Measurements from ENCODE around the gene NXN.

DNA sequence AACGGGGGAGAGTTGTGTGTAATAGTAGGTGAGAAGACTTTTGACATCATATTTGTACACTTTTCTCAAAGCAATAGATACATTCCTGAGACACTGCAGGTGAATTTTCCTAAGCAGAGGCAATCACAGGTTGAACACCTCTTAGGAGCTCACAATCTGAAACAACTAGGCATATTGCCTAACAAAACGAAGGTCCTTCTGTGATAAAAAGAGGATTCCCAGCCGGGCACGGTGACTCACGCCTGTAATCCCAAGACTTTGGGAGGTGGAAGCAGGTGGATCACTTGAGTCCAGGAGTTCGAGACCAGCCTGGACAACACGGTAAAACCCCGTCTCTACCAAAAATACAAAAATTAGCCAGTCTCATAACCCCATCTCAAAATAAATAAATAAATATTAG lies 17.4 kb downstream of the NXN start:
- TF ChIP-seq POLR2AphosphoS5 (IDR thresholded peaks at IDR 0.05; ENCODE audit: low read depth) (no peak), SPI1 (IDR thresholded peaks at IDR 0.05; ENCODE audit: borderline replicate concordance, low read depth) (no peak), GABPA (IDR thresholded peaks at IDR 0.05; ENCODE audit: low read depth) (no peak)
- TF ChIP-seq, protein P1, sequence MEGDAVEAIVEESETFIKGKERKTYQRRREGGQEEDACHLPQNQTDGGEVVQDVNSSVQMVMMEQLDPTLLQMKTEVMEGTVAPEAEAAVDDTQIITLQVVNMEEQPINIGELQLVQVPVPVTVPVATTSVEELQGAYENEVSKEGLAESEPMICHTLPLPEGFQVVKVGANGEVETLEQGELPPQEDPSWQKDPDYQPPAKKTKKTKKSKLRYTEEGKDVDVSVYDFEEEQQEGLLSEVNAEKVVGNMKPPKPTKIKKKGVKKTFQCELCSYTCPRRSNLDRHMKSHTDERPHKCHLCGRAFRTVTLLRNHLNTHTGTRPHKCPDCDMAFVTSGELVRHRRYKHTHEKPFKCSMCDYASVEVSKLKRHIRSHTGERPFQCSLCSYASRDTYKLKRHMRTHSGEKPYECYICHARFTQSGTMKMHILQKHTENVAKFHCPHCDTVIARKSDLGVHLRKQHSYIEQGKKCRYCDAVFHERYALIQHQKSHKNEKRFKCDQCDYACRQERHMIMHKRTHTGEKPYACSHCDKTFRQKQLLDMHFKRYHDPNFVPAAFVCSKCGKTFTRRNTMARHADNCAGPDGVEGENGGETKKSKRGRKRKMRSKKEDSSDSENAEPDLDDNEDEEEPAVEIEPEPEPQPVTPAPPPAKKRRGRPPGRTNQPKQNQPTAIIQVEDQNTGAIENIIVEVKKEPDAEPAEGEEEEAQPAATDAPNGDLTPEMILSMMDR (IDR thresholded peaks at IDR 0.05; ENCODE audit: insufficient read depth, low read length) = no peak
- TF ChIP-seq, protein P2, sequence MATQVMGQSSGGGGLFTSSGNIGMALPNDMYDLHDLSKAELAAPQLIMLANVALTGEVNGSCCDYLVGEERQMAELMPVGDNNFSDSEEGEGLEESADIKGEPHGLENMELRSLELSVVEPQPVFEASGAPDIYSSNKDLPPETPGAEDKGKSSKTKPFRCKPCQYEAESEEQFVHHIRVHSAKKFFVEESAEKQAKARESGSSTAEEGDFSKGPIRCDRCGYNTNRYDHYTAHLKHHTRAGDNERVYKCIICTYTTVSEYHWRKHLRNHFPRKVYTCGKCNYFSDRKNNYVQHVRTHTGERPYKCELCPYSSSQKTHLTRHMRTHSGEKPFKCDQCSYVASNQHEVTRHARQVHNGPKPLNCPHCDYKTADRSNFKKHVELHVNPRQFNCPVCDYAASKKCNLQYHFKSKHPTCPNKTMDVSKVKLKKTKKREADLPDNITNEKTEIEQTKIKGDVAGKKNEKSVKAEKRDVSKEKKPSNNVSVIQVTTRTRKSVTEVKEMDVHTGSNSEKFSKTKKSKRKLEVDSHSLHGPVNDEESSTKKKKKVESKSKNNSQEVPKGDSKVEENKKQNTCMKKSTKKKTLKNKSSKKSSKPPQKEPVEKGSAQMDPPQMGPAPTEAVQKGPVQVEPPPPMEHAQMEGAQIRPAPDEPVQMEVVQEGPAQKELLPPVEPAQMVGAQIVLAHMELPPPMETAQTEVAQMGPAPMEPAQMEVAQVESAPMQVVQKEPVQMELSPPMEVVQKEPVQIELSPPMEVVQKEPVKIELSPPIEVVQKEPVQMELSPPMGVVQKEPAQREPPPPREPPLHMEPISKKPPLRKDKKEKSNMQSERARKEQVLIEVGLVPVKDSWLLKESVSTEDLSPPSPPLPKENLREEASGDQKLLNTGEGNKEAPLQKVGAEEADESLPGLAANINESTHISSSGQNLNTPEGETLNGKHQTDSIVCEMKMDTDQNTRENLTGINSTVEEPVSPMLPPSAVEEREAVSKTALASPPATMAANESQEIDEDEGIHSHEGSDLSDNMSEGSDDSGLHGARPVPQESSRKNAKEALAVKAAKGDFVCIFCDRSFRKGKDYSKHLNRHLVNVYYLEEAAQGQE (IDR thresholded peaks at IDR 0.05; ENCODE audit: insufficient replicate concordance, low read depth) = no peak

Data from HL-60 (cell line).